ENCODE data around the gene SLC22A17.

SLC22A17 gene

GRCh38 chr14:23364164-23365035 is 11.7 kb upstream of the SLC22A17 start:
- Histone ChIP-seq H3K79me1 (replicated peaks; ENCODE audit: low read length, poor library complexity, severe bottlenecking) (peaks cover 23% of the 10 kb centered on the region), H3K18ac (ENCODE audit: low read depth in 1 of 2, low read length in 2 of 2) (peak overlapping the region; percentile 54 to 98), H2AK5ac (ENCODE audit: low read length, severe bottlenecking) (no peak overlapping the region), H4K8ac (ENCODE audit: low read length) (peak overlapping the region; percentile 39), H3K36me3 (ENCODE audit: control insufficient read depth in 1 of 2, insufficient read depth in 2 of 2, low read depth in 1 of 2, low read length in 2 of 2) (peaks cover 0 to 13% of the 10 kb centered on the region in 2 experiments), H2BK15ac (ENCODE audit: low read depth, poor library complexity, severe bottlenecking) (no peak overlapping the region), H2BK5ac (ENCODE audit: low read depth, low read length, poor library complexity, severe bottlenecking) (no peak overlapping the region), H4K91ac (ENCODE audit: low read length) (peak overlapping the region; percentile 47), H2AFZ (ENCODE audit: low read depth, low read length) (peak overlapping the region; percentile 66), H3K9me3 (ENCODE audit: control insufficient read depth, low read length) (no peaks in the 10 kb centered on the region), H3K27me3 (ENCODE audit: control insufficient read depth in 1 of 2, insufficient read depth in 1 of 2, low read length in 2 of 2) (peaks cover 14 to 44% of the 10 kb centered on the region in 2 experiments), H3K14ac (ENCODE audit: low read length in 2 of 2) (peak overlapping the region in 1 of 2 experiments; percentile 81), H3K4ac (ENCODE audit: low read depth in 1 of 2, low read length in 2 of 2) (peak overlapping the region; percentile 69 to 93), H3K27ac (ENCODE audit: low read length, poor library complexity, severe bottlenecking) (no peak overlapping the region), H2BK12ac (ENCODE audit: low read length in 2 of 2) (peak overlapping the region in 1 of 2 experiments; percentile 60), H2BK120ac (ENCODE audit: low read depth, low read length) (no peak overlapping the region), H3K4me1 (ENCODE audit: control insufficient read depth, insufficient read depth, low read depth, low read length) (peaks cover 21% of the 10 kb centered on the region), H3K4me2 (ENCODE audit: low read length, poor library complexity, severe bottlenecking) (peak overlapping the region; percentile 93), H3K4me3 (ENCODE audit: insufficient read depth in 1 of 2, low read depth in 1 of 2, low read length in 2 of 2) (peak overlapping the region; percentile 65 to 66), H3K23ac (ENCODE audit: low read length in 2 of 2) (no peak overlapping the region), H3K9ac (ENCODE audit: low read length) (peak overlapping the region; percentile 92)
- 8% methylated on average over 21 of the region's 21 CpGs for WGBS
- peak; percentile 60 for DNase-seq

- peaks cover 21% of the 10 kb centered on the region for H3K4me1 ChIP-seq (ENCODE audit: control insufficient read depth, insufficient read depth, low read depth, low read length)
- no peak overlapping the region for H2AFZ ChIP-seq (ENCODE audit: low read depth, low read length)
- WGBS: 96% methylated on average over 2 of the region's 3 CpGs
- H4K91ac ChIP-seq (ENCODE audit: low read length): no peak overlapping the region
- H3K18ac ChIP-seq (ENCODE audit: low read depth in 1 of 2, low read length in 2 of 2): no peak overlapping the region
- H3K4me2 ChIP-seq (ENCODE audit: low read length, poor library complexity, severe bottlenecking): no peak overlapping the region
- H3K36me3 ChIP-seq (ENCODE audit: control insufficient read depth in 1 of 2, insufficient read depth in 2 of 2, low read depth in 1 of 2, low read length in 2 of 2): peaks cover 3 to 26% of the 10 kb centered on the region in 2 experiments
- peaks cover 0 to 27% of the 10 kb centered on the region in 2 experiments for H3K27me3 ChIP-seq (ENCODE audit: control insufficient read depth in 1 of 2, insufficient read depth in 1 of 2, low read length in 2 of 2)
- no peak overlapping the region for H3K23ac ChIP-seq (ENCODE audit: low read length in 2 of 2)
- no peak overlapping the region for H3K14ac ChIP-seq (ENCODE audit: low read length in 2 of 2)
- H2BK120ac ChIP-seq (ENCODE audit: low read depth, low read length): no peak overlapping the region
- H3K27ac ChIP-seq (ENCODE audit: low read length, poor library complexity, severe bottlenecking): no peak overlapping the region
- H3K9ac ChIP-seq (ENCODE audit: low read length): peak overlapping the region; percentile 84
- no peak overlapping the region for H2BK12ac ChIP-seq (ENCODE audit: low read length in 2 of 2)
- no peak overlapping the region for H2AK5ac ChIP-seq (ENCODE audit: low read length, severe bottlenecking)
- no peaks in the 10 kb centered on the region for H3K9me3 ChIP-seq (ENCODE audit: control insufficient read depth, low read length)
- no peak overlapping the region for H3K4ac ChIP-seq (ENCODE audit: low read depth in 1 of 2, low read length in 2 of 2)
- peak; percentile 47 for DNase-seq
- H4K8ac ChIP-seq (ENCODE audit: low read length): no peak overlapping the region
- H3K79me1 ChIP-seq (replicated peaks; ENCODE audit: low read length, poor library complexity, severe bottlenecking): peaks cover 30% of the 10 kb centered on the region
- H2BK15ac ChIP-seq (ENCODE audit: low read depth, poor library complexity, severe bottlenecking): no peak overlapping the region
- no peak overlapping the region for H2BK5ac ChIP-seq (ENCODE audit: low read depth, low read length, poor library complexity, severe bottlenecking)
- no peak overlapping the region for H3K4me3 ChIP-seq (ENCODE audit: insufficient read depth in 1 of 2, low read depth in 1 of 2, low read length in 2 of 2)
Observed at GRCh38 chr14:23362200-23362599, 9.5 kb upstream of the SLC22A17 start.

DNA sequence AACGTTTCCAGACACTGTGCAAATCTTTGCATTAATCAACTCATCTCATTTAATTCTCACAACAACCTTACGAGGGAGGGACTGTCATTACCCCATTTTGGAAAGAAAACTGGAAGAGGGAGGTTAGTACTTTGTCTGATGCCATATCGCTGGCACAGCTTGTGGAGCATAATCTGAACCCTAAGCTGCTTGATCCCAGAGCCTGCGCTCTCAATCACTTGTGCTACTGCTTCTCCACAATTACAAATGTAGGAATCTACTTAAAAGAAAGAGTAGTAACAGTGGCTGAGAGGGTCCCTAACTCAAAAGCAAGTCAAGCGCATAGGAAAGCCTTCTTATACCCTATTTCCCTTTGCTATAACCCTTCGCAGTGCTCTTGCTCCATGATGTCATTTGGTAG is 9.1 kb upstream of the SLC22A17 start:
- Histone ChIP-seq H2BK5ac (ENCODE audit: low read depth, low read length, poor library complexity, severe bottlenecking) (no peak overlapping the region), H3K4ac (ENCODE audit: low read depth in 1 of 2, low read length in 2 of 2) (no peak overlapping the region), H3K36me3 (ENCODE audit: control insufficient read depth in 1 of 2, insufficient read depth in 2 of 2, low read depth in 1 of 2, low read length in 2 of 2) (peaks cover 3 to 30% of the 10 kb centered on the region in 2 experiments), H3K4me2 (ENCODE audit: low read length, poor library complexity, severe bottlenecking) (no peak overlapping the region), H3K23ac (ENCODE audit: low read length in 2 of 2) (no peak overlapping the region), H3K27ac (ENCODE audit: low read length, poor library complexity, severe bottlenecking) (no peak overlapping the region), H4K91ac (ENCODE audit: low read length) (no peak overlapping the region), H2AFZ (ENCODE audit: low read depth, low read length) (no peak overlapping the region), H3K14ac (ENCODE audit: low read length in 2 of 2) (no peak overlapping the region), H3K4me3 (ENCODE audit: insufficient read depth in 1 of 2, low read depth in 1 of 2, low read length in 2 of 2) (no peak overlapping the region), H2BK12ac (ENCODE audit: low read length in 2 of 2) (no peak overlapping the region), H2BK120ac (ENCODE audit: low read depth, low read length) (no peak overlapping the region), H2BK15ac (ENCODE audit: low read depth, poor library complexity, severe bottlenecking) (no peak overlapping the region), H3K4me1 (ENCODE audit: control insufficient read depth, insufficient read depth, low read depth, low read length) (peaks cover 20% of the 10 kb centered on the region), H3K9me3 (ENCODE audit: control insufficient read depth, low read length) (no peaks in the 10 kb centered on the region), H3K18ac (ENCODE audit: low read depth in 1 of 2, low read length in 2 of 2) (no peak overlapping the region), H2AK5ac (ENCODE audit: low read length, severe bottlenecking) (no peak overlapping the region), H3K79me1 (replicated peaks; ENCODE audit: low read length, poor library complexity, severe bottlenecking) (peaks cover 30% of the 10 kb centered on the region), H3K27me3 (ENCODE audit: control insufficient read depth in 1 of 2, insufficient read depth in 1 of 2, low read length in 2 of 2) (peaks cover 0 to 22% of the 10 kb centered on the region in 2 experiments), H3K9ac (ENCODE audit: low read length) (peak overlapping the region; percentile 84), H4K8ac (ENCODE audit: low read length) (no peak overlapping the region)
- no peak for DNase-seq
- WGBS: 89% methylated on average over 5 of the region's 6 CpGs

DNA sequence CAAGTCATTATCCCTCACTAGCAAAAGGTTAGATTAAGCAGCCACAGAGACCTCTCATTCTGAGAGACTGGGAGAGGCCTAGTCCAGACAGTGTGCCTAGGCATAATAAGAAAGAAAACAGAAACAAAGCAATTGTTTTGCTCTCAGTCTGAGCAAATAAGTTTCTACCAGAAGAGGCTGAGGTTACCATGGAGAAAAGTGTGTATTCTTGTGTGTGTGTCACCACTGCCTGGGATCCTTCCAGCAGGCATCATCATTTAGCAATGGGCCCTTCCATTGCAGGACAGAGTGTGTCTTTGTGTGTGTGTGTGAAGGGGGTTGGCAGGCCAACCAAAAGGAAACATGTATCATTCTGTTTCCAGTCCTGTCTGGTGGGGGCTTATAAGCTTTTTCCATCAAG is 8.6 kb upstream of the SLC22A17 start:
- no peak overlapping the region for H2BK15ac ChIP-seq (ENCODE audit: low read depth, poor library complexity, severe bottlenecking)
- H2AK5ac ChIP-seq (ENCODE audit: low read length, severe bottlenecking): no peak overlapping the region
- no peak overlapping the region for H3K14ac ChIP-seq (ENCODE audit: low read length in 2 of 2)
- no peak overlapping the region for H2AFZ ChIP-seq (ENCODE audit: low read depth, low read length)
- H3K4ac ChIP-seq (ENCODE audit: low read depth in 1 of 2, low read length in 2 of 2): no peak overlapping the region
- peaks cover 7 to 34% of the 10 kb centered on the region in 2 experiments for H3K36me3 ChIP-seq (ENCODE audit: control insufficient read depth in 1 of 2, insufficient read depth in 2 of 2, low read depth in 1 of 2, low read length in 2 of 2)
- H3K4me3 ChIP-seq (ENCODE audit: insufficient read depth in 1 of 2, low read depth in 1 of 2, low read length in 2 of 2): no peak overlapping the region
- no peak overlapping the region for H4K8ac ChIP-seq (ENCODE audit: low read length)
- DNase-seq: peak; percentile 86
- peaks cover 0 to 20% of the 10 kb centered on the region in 2 experiments for H3K27me3 ChIP-seq (ENCODE audit: control insufficient read depth in 1 of 2, insufficient read depth in 1 of 2, low read length in 2 of 2)
- no peak overlapping the region for H2BK120ac ChIP-seq (ENCODE audit: low read depth, low read length)
- peaks cover 17% of the 10 kb centered on the region for H3K4me1 ChIP-seq (ENCODE audit: control insufficient read depth, insufficient read depth, low read depth, low read length)
- H3K4me2 ChIP-seq (ENCODE audit: low read length, poor library complexity, severe bottlenecking): no peak overlapping the region
- no peak overlapping the region for H3K23ac ChIP-seq (ENCODE audit: low read length in 2 of 2)
- peak overlapping the region; percentile 84 for H3K9ac ChIP-seq (ENCODE audit: low read length)
- no peak overlapping the region for H3K27ac ChIP-seq (ENCODE audit: low read length, poor library complexity, severe bottlenecking)
- H3K18ac ChIP-seq (ENCODE audit: low read depth in 1 of 2, low read length in 2 of 2): no peak overlapping the region
- H2BK12ac ChIP-seq (ENCODE audit: low read length in 2 of 2): no peak overlapping the region
- no peak overlapping the region for H2BK5ac ChIP-seq (ENCODE audit: low read depth, low read length, poor library complexity, severe bottlenecking)
- H3K79me1 ChIP-seq (replicated peaks; ENCODE audit: low read length, poor library complexity, severe bottlenecking): peaks cover 30% of the 10 kb centered on the region
- no peak overlapping the region for H4K91ac ChIP-seq (ENCODE audit: low read length)
- no peaks in the 10 kb centered on the region for H3K9me3 ChIP-seq (ENCODE audit: control insufficient read depth, low read length)

Data from mesenchymal stem cell (in vitro differentiated cells and primary cell).